PC-3 (cell line): ENCODE results near the gene VAPA. TPM values are rescaled to one million over a fixed set of nuclear protein-coding genes. Genes with fewer than 3 reads are reported as not detected.

Experiments used
- ATAC-seq: fragments of 200-7000 bp; cut with Tn5 transposase; 2 replicates; pipeline ENCODE4 v1.9.1; 2020; ENCODE audit warnings: mild to moderate bottlenecking, moderate library complexity
- BruUV-seq: library from RNA; stranded (reverse); fragments of 400-500 nt; replicated peaks from 2 replicates; lab custom pipeline; 2021; lab: Mats Ljungman, UMichigan
- CTCF ChIA-PET: fragments of 300-600 bp; sonication (Branson Sonifier 250); formaldehyde crosslinking; loops from one replicate; lab custom pipeline; 2022; ENCODE audit warnings: antibody characterized with exemption; lab: Charles Lee
- POLR2A ChIA-PET: fragments of 300-600 bp; sonication (Branson Sonifier 250); formaldehyde crosslinking; loops from one replicate; lab custom pipeline; 2022; ENCODE audit warnings: antibody characterized with exemption; ENCODE audit not compliant: unreplicated experiment; lab: Charles Lee
- DNase-seq: peaks from one replicate; pipeline ENCODE4 v3.0.0-alpha.2; 2015
- H2AFZ ChIP-seq: fragments of 300-600 bp; sonication (generic); 2 replicates; pipeline ENCODE4 v1.6.0; 2016; ENCODE audit warnings: antibody characterized with exemption, low read length
- H3F3A ChIP-seq: fragments of 300-600 bp; sonication (generic); one replicate; pipeline ENCODE4 v1.6.0; 2017; ENCODE audit warnings: antibody characterized with exemption, low read length, control low read depth, mild to moderate bottlenecking; ENCODE audit not compliant: unreplicated experiment
- H3K27ac ChIP-seq: fragments of 300-600 bp; sonication (generic); 2 replicates; pipeline ENCODE4 v1.5.1; 2016; ENCODE audit warnings: mild to moderate bottlenecking, low read length
- H3K27me3 ChIP-seq: fragments of 300-600 bp; sonication (generic); 2 replicates; pipeline ENCODE4 v1.6.1; 2016; ENCODE audit warnings: low read length, mixed read lengths
- H3K36me3 ChIP-seq: fragments of 300-600 bp; sonication (generic); 2 replicates; pipeline ENCODE4 v1.6.1; 2016; ENCODE audit warnings: low read depth, mixed run types, low read length, mixed read lengths
- H3K4me1 ChIP-seq: fragments of 300-600 bp; sonication (generic); 2 replicates; pipeline ENCODE4 v1.5.1; 2016; ENCODE audit warnings: low read length; ENCODE audit not compliant: insufficient read depth
- H3K4me2 ChIP-seq: fragments of 300-600 bp; sonication (generic); 2 replicates; pipeline ENCODE4 v1.6.0; 2016; ENCODE audit warnings: low read length
- H3K4me3 ChIP-seq: fragments of 300-600 bp; sonication (generic); 2 replicates; pipeline ENCODE4 v1.5.1; 2016; ENCODE audit warnings: mild to moderate bottlenecking, low read length, mixed read lengths
- H3K79me2 ChIP-seq: fragments of 300-600 bp; sonication (generic); 2 replicates; pipeline ENCODE4 v1.6.1; 2017; ENCODE audit warnings: low read length, mixed read lengths
- H3K9ac ChIP-seq: fragments of 300-600 bp; sonication (generic); 2 replicates; pipeline ENCODE4 v1.6.0; 2016; ENCODE audit warnings: mild to moderate bottlenecking, low read length
- H3K9me2 ChIP-seq: fragments of 300-600 bp; sonication (generic); replicated peaks from 2 replicates; pipeline ENCODE4 v1.6.1; 2016; ENCODE audit warnings: mixed run types, low read length, mixed read lengths
- H3K9me3 ChIP-seq: fragments of 300-600 bp; sonication (generic); 2 replicates; pipeline ENCODE4 v1.6.1; 2016; ENCODE audit warnings: low read length, mixed read lengths
- H4K20me1 ChIP-seq: fragments of 300-600 bp; sonication (generic); 2 replicates; pipeline ENCODE4 v1.6.1; 2016; ENCODE audit warnings: low read length, mixed read lengths
- CTCF ChIP-seq: fragments of 300-600 bp; sonication (generic); conservative IDR thresholded peaks from 2 replicates; pipeline ENCODE4 v1.5.1; 2017; ENCODE audit warnings: antibody characterized with exemption, low read depth, mild to moderate bottlenecking, low read length
- EZH2 ChIP-seq: fragments of 300-600 bp; sonication (generic); IDR thresholded peaks from one replicate; pipeline ENCODE4 v1.6.1; 2017; ENCODE audit warnings: antibody characterized with exemption, mild to moderate bottlenecking, low read length; ENCODE audit not compliant: unreplicated experiment
- EZH2phosphoT487 ChIP-seq: fragments of 300-600 bp; sonication (generic); IDR thresholded peaks from 2 replicates; pipeline ENCODE4 v1.6.1; 2018; ENCODE audit warnings: mild to moderate bottlenecking, antibody characterized with exemption, low read length, borderline replicate concordance
- intact Hi-C: fragments of 100-400 bp; cut with micrococcal nuclease; formaldehyde crosslinking; loops from 2 replicates; pipeline ENCODE4 v1.9.0; 2023
- total RNA-seq: library from RNA; depleted of rRNA; stranded (reverse); fragments of >200 nt; gene quantifications from 2 replicates; pipeline ENCODE4 v1.2.3, GENCODE V29; 2014

VAPA gene
- total RNA-seq, 1 experiment from 2014 or later: 281 TPM

GRCh38 chr18:9924371-9924943, 10.6 kb downstream of the VAPA start:
- H3K27ac ChIP-seq: no peak overlapping the region
- ChIA-PET POLR2A (no interaction called here), CTCF (no interaction called here)
- no peaks in the 10 kb centered on the region for H3F3A ChIP-seq
- no peak for DNase-seq
- H3K4me1 ChIP-seq: peaks cover 26% of the 10 kb centered on the region
- ATAC-seq: no peak
- intact Hi-C loops: no loop called here
- H2AFZ ChIP-seq: no peak overlapping the region
- H3K9ac ChIP-seq: no peak overlapping the region
- TF ChIP-seq CTCF (no peak), EZH2 (no peak), EZH2phosphoT487 (no peak)
- no peak overlapping the region for H3K4me2 ChIP-seq
- no peaks in the 10 kb centered on the region for H3K9me2 ChIP-seq
- no peaks in the 10 kb centered on the region for H3K36me3 ChIP-seq
- H3K4me3 ChIP-seq: no peak overlapping the region
- H4K20me1 ChIP-seq: peaks cover 98% of the 10 kb centered on the region
- BruUV-seq: no TSS peak
- no peaks in the 10 kb centered on the region for H3K9me3 ChIP-seq
- H3K27me3 ChIP-seq: no peaks in the 10 kb centered on the region
- H3K79me2 ChIP-seq: peaks cover 100% of the 10 kb centered on the region

- ATAC-seq: no peak
- H3K4me3 ChIP-seq: no peak overlapping the region
- TF ChIP-seq EZH2: no peak
- TF ChIP-seq CTCF: no peak
- TF ChIP-seq EZH2phosphoT487: no peak
- no peak overlapping the region for H3K27ac ChIP-seq
- H3K27me3 ChIP-seq: no peaks in the 10 kb centered on the region
- intact Hi-C loops: no loop called here
- no peak overlapping the region for H3K4me2 ChIP-seq
- CTCF ChIA-PET: no interaction called here
- H3K9me2 ChIP-seq: no peaks in the 10 kb centered on the region
- H3K9ac ChIP-seq: no peak overlapping the region
- H3K79me2 ChIP-seq: peaks cover 100% of the 10 kb centered on the region
- no TSS peak for BruUV-seq
- no peaks in the 10 kb centered on the region for H3K36me3 ChIP-seq
- H2AFZ ChIP-seq: no peak overlapping the region
- H3K4me1 ChIP-seq: peaks cover 27% of the 10 kb centered on the region
- H4K20me1 ChIP-seq: peaks cover 95% of the 10 kb centered on the region
- H3K9me3 ChIP-seq: no peaks in the 10 kb centered on the region
- no peaks in the 10 kb centered on the region for H3F3A ChIP-seq
- POLR2A ChIA-PET: no interaction called here
- DNase-seq: no peak
These were observed 11.6 kb downstream of the VAPA start for GRCh38 chr18:9925369-9925768.

- no peak for DNase-seq
- CTCF ChIA-PET: no interaction called here
- H3K27ac ChIP-seq: no peak overlapping the region
These were observed 12.0 kb downstream of the VAPA start for GRCh38 chr18:9925795-9926194.

More at GRCh38 chr18:9925795-9926194, 12.0 kb downstream of the VAPA start:
- intact Hi-C loops: loop anchor here (1.0 kb wide), 1 partner anchor 7 kb away; no protein-coding TSS in a partner anchor
- Histone ChIP-seq H3F3A (no peaks in the 10 kb centered on the region), H3K4me3 (no peak overlapping the region), H3K9me2 (no peaks in the 10 kb centered on the region), H3K9ac (no peak overlapping the region), H4K20me1 (peaks cover 94% of the 10 kb centered on the region), H3K27me3 (no peaks in the 10 kb centered on the region), H3K79me2 (peaks cover 100% of the 10 kb centered on the region), H3K4me2 (no peak overlapping the region), H3K36me3 (no peaks in the 10 kb centered on the region), H2AFZ (no peak overlapping the region), H3K4me1 (peaks cover 27% of the 10 kb centered on the region), H3K9me3 (no peaks in the 10 kb centered on the region)
- POLR2A ChIA-PET: no interaction called here
- ATAC-seq: no peak
- no TSS peak for BruUV-seq
- no peak for TF ChIP-seq EZH2
- no peak for TF ChIP-seq CTCF
- TF ChIP-seq EZH2phosphoT487: no peak
